HG02885 (cell line): Measurements from ENCODE around the gene WHAMM.
"Not testable (repeated sequence)": the region's sequence is repeated elsewhere in the genome, so short reads cannot be mapped to it uniquely, and the experiment has no call there.

Experiments
- ATAC-seq: cut with Tn5 transposase; IDR thresholded peaks from one replicate; pipeline ENCODE4 v1.9.1; 2021; ENCODE audit warnings: mild to moderate bottlenecking; ENCODE audit not compliant: unreplicated experiment, poor library complexity

The WHAMM gene, protein sequence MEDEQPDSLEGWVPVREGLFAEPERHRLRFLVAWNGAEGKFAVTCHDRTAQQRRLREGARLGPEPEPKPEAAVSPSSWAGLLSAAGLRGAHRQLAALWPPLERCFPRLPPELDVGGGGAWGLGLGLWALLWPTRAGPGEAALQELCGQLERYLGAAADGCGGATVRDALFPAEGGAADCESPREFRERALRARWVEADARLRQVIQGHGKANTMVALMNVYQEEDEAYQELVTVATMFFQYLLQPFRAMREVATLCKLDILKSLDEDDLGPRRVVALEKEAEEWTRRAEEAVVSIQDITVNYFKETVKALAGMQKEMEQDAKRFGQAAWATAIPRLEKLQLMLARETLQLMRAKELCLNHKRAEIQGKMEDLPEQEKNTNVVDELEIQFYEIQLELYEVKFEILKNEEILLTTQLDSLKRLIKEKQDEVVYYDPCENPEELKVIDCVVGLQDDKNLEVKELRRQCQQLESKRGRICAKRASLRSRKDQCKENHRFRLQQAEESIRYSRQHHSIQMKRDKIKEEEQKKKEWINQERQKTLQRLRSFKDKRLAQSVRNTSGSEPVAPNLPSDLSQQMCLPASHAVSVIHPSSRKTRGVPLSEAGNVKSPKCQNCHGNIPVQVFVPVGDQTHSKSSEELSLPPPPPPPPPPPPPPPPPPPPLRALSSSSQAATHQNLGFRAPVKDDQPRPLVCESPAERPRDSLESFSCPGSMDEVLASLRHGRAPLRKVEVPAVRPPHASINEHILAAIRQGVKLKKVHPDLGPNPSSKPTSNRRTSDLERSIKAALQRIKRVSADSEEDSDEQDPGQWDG

DNA sequence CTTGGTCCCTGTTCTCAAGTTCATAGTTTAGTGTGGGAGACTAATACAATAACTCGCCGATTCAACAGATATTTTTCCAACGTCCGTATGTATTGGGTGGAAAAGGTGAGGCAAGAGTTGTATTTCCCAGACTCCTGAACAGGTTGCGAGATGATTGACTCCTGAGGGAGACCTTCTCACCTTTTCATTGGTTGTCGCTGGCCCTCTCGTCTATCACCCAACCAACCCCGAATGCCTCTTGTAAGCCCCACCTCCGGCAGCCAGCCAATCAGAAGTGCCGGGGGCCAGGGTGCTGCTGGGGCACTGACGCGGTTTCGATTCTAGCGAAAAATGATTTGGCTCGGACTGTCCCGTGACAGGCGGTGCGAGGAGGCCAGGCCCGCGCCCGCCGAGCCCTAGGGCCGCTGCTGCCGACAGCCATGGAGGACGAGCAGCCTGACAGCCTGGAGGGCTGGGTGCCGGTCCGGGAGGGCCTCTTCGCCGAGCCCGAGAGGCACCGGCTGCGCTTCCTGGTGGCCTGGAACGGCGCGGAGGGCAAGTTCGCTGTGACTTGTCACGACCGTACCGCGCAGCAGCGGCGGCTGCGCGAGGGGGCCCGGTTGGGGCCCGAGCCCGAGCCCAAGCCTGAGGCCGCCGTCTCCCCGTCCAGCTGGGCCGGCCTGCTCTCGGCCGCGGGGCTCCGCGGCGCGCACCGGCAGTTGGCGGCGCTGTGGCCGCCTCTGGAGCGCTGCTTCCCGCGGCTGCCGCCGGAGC lies at the start of gene WHAMM:
Gene WHAMM (plus strand): TSS at position 321 of the 753 bp plus-strand sequence. CDS start 99 bp downstream, at position 420.
- ATAC-seq: peak; percentile 88

DNA sequence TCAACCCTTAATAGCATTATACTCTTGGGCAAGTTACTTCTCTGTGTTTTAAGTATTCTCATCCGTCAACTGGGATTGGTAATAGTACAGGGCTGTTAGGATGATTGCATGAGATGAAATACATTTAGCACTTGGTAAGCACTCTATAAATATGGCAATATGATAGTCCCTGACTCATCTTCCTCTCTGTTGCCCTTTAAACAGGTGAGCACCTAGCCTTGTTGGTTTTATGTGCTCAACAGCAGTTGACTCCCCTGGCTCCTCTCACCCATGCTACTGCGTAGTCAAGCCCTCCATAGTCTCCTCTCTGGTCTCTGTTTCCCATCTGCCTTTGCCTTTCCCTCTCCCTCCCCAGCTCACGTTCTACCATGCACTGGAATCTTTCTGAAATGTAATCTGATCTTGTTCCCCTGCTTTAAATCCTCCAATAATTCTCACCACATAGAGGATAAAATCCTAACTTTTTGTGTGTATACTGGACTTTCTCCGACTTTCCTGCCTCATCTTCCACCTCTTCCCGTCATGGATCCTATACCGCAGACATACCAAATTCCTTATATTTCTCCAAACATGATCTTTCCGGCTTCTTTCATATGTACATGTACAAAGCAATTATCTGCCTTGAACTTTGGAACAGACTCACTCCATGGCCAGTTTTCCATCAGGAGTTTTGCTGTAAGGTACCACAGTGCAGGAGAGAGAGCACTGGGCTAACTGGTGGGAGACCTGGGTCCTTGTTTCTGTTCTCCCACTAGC lies 45.9 kb upstream of the WHAMM start:
- ATAC-seq: no peak

DNA sequence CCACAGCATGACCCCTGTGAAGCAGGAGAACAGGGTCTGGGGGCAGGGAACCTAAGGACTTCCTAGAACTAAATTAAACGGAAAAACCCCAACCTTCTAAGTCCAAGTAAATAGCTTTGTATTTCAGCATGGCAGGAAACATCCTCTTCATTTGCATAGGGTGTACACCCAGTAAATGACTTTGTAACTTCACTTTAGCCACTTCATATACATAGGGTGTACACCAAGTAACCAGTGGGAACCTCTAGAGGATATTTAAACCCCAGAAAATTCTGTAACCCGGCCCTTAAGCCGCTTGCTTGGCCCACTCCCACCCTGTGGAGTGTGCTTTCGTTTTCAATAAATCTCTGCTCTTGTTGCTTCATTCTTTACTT lies 45.3 kb upstream of the WHAMM start:
- ATAC-seq: no peak

DNA sequence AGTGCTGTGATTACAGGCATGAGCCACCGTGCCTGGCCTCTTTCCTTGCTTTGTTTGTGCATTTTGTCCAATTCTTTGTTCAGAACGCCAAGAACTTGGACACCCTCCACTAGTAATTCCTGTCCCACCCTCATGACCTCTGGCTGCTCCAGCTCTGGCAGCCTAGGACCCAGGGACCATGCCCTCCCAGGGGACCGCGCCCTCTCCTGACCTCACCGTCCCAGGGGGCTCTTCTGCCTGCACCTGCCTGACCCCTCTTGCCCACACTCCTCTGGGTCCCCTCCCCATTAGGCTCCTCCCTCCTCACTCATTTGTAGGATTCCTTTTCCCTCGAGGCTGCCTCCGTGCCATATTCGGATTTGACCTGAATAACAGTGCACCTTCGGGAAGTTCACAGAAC lies 44.7 kb upstream of the WHAMM start:
- no peak for ATAC-seq

DNA sequence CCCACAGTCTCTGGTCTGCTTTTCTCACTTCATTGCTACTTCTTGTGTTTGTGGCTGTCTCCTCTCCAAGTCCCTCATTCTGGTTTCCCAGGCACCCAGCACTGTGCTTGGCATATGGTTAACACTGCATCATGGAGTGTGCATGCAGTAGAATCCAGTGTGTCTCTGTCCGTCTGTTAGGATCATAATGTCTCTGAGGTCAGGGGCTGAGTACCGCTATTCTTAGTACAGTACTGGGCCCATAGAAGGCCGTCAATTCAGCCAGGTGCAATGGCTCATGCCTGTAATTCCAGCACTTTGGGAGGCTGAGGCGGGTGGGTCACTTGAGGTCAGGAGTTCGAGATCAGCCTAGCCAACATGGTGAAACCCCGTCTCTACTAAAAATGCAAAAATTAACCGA lies 43.2 kb upstream of the WHAMM start:
- not testable (repeated sequence) for ATAC-seq

DNA sequence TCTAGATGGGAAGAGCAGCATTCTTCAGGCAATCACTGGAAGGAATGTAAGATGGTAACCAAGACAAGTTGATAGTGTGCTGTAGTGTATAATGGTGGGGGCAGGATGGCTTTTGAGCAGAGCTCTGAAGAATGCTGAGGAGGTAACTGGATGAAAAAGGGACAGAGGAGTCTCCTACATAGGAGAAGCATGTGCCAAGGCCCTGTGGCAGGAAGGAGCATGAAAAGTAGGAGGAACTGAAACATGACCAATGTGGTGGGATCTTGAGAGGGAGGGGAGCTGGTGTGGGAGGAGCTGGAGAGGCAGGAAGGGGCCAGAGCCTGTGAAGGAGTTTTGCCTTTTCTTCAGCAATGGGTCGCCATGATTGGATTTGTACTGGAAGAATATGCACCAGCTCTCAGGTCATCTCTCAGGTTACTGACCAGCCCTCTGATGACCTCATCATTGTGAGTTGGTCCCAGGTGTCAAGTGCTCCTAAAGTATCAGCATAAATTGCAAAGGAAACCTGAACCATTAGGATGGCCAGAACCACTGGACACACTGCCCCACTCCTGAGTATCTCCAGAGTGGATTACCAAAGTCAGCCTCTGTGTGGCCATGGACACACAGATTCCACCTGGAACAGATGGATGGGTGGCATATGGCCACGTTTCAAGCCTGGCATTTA lies 42.1 kb upstream of the WHAMM start:
- no peak for ATAC-seq

DNA sequence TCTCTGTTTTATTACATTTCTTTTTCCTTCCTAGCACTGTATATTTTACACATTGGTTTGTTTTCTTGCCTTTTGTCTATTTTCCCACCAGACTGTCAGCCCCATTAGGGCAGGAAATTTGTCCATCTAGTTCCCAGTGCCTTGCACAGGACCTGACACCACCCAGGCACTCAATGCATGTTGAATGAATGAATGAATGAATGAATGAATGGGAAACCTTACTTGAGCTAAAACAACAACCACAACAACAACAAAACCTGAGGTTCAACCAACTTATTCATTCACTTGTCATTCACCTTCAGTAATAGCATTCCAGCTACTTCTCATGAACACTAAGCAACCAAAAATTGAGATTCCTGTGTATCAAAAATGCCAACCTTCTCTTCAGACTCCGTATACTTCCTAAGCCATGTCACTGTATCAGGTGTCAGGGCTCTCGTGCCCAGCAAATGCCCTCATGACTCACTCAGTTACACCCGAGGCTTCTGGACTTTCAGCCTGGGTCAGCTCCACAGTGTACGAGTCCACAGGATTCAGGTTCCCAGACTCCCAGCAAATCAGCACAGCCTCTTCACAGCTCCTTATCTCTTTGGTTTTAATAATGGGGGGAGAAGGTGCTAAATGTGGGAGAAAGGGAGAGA lies 40.9 kb upstream of the WHAMM start:
- ATAC-seq: no peak

DNA sequence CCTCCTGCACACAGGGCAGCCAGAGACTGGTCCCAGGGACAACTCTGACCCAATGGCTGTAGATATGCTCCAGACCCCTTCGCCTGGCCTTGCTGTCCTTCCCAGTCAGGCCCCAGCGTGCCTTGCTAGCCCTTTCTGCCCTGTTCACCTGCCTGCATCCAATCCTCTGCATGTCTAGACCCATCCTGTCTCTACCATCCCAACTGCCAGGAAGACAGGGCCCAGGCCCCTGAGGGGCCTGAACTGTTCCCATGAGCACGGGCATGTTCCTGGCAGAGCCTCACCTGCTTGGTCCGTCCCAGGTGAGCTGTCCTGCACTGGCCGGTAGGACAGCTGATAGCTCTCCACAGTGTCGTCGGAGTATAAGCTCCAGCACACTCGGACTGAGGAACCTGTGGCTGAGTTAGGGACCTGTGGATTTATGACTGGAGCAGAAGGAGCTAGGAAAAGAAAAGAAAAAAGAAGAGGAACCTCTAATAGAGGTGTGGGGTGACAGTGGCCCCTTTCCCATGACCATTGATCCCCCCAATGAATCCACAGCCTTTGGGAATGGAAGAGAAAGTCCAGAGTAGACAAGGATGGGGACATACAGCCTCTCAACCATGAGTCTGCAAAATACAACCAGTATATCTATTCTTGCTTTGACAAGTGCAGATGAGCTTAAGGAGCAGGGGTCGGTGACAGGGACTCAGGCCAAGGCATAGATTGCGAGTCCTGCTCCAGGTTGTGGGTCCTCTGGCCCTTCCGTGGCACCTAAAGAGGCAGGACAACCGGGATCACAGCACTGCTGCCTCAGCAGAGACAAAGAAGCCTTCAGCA lies 37.4 kb upstream of the WHAMM start:
- ATAC-seq: no peak

DNA sequence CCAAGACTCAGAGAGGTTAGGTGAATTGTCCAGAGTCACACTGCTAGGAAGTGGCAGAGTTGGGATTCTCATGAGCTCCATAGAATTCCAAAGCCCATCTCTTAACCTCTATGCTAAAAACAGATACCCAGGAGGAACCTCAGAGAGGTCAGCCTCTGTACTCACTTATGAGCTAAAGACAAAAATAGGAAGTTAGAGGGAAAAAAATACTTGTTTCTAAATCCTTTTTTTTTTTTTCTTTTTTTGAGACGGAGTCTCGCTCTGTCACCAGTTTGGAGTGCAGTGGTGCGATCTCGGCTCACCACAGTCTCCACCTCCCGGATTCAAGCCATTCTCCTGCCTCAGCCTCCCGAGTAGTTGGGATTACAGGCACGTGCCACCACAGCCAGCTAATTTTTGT lies 34.9 kb upstream of the WHAMM start:
- no peak for ATAC-seq

DNA sequence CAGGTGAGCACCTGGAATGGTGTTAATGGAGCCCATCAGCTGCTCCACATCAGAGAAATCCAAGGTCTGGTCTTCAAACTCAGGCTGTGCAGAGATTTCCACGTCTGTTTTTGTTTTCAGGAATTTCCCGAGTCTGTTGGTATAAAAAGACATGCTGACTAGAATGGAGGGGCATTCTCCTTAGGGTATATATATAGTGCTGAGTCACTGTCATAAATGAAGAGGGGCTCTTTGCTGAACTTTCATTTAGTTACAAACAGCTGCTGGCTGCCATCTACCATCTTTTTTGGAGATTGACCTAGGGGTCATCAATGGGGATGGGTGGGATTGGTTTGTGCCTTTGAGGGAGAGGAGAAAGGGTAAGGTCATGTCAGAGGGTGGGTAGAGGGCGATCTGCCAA lies 30.7 kb upstream of the WHAMM start:
- no peak for ATAC-seq

DNA sequence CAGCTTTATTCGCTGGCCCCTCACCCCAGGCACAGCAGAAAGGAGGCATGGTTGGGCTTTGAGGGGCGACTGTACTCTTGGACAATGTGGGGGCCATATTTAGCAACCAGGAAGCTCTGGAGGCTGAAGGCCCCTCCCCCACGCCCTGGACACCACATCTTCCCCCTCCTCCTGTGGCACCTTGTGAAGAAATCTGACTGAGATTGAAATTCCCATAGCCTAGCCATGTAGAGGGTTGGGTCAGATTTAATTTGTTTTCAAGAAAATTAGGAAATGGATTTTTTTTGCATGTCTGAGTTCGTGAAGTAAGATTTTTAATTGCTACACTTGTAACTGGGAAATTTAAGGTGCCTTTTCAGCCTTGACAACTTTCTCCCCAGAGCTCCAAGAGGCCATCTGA lies 28.1 kb upstream of the WHAMM start:
- no peak for ATAC-seq

DNA sequence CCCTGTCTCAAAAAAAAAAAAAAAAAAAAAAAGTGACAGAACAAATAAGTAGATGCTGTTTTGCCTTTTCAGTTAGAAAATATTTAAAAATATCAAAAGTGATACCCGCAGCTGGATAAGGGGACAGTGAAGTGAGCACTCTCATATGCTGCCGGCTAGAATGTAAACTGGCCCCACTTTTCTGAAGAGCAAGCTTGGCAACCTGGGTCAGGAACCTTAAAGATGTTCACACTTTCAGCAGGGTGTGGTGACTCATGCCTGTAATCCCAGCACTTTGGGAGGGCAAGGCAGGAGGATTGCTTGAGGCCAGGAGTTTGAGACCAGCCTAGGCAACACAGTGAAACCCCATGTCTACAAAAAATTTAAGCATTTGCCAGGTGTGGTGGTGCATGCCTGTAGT lies 20.9 kb upstream of the WHAMM start:
- no peak for ATAC-seq

DNA sequence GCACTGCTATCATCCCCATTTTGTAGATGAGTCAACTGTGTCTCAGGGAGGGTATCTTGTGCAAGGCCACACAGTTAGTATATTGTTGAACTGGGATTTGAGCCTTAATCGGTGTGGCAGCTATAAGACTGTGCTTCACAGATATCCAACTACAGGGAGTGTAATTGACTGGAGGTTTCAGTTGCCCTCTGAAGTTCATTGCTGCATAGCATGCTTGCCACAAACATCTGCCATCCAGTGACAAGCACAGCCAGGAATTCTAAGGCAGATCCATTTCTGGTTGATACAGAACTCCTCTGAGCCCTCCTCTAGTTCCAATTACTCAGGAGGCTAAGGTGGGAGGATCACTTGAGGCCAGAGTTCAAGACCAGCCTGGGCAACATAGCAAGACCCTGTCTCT lies 19.9 kb upstream of the WHAMM start:
- no peak for ATAC-seq

DNA sequence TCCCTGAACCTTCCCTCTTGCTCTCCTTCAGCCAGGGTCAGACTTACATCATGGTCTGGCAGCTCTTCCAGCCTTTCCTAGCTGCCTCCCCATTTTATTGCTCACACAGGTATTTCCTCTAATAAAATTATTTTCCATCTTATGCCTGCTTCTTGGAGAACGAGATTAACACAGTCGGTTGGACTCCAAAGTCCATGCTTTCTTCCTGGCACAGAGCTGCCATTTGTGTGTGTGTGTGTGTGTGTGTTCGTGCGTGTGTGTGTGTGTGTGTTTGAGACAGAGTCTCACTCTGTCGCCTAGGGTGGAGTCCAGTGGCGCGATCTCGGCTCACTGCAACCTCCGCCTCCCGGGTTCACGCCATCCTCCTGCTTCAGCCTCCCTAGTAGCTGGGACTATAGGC lies 19.1 kb upstream of the WHAMM start:
- ATAC-seq: no peak

DNA sequence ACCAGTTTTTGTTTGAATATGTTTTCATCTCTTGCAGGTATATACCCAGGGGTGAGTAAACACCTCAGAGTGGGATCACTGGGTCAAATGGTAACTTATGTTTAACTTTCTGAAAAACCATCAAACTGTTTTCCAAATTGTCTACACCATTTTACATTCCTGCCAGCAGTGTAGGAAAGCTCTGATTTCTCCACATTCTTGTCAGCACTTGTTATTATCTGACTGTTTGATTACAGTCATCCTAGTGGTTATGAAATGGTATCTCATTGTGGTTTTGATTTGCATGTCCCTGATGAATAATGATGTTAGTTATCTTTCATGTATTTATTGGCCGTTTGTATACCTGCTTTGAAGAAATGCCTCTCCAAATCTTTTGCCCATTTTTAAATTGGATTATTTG lies 17.4 kb upstream of the WHAMM start:
- ATAC-seq: no peak

DNA sequence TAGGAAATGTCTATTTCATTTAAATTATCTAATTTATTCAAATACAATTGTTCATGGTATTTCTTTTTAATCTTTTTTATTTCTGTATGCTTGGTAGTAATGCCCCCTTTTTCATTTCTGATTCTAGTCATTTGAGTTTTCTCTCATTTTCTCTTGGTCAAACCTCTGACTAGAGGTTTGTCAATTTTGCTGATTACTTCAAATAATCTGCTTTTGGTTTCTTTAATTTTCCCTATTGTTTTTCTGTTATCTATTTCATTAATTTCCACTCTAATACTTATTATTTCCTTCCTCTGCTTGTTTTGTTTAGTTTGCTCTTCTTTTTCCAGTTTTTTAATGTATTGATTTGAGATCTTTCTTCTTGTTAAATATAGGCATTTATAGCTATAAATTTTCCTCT lies 15.7 kb upstream of the WHAMM start:
- no peak for ATAC-seq

DNA sequence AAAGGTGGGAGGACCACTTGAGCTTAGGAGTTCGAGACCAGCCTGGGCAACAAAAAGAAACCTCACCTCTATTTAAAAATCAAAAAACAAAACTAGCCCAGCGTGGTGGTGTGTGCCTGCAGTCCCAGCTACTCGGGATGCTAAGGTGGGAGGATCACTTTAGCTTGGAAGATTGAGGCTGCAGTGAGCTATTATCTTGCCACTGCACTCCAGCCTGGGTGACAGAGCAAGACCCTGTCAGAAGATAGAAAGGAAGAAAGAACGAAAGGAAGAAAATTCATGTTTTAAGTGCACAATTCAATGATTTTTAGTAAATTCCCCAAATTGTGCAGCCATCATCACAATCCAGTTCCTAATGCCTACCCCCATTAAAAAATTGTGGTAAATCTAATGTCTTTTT lies 11.3 kb upstream of the WHAMM start:
- no peak for ATAC-seq

DNA sequence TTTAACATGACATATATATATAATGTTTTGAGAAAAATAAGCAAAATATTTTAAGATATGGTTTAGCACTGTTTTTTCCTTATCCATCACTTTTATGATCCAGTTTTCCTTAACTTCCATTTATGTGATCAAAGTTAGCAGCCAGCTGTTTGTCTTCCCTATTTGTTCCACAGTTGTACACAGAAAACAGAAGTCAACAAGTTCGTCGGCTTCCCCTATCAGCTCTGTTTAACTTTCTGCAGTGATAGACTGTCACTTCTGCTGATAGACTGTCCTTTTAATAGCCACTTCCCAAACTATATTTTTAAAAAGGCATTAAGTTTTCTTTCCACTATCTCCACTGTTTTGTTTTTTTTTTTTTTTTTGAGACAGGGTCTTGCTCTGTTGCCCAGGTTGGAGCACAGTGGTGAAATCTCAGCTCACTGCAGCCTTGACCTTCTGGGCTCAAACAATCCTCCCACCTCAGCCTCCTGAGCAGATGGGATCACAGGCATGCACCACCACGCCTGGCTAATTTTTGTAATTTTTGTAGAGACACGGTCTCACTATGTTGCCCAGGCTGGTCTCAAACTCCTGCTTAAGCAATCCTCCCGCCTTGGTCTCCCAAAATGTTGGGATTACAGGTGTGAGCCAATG lies 10.8 kb upstream of the WHAMM start:
- no peak for ATAC-seq
